ENCODE results near the gene KIDINS220. TPM values are rescaled to one million over a fixed set of nuclear protein-coding genes. Genes with fewer than 3 reads are reported as not detected.

Gene KIDINS220
- total RNA-seq, 1 experiment from 2014 or later, result 20.1 TPM

- no TSS peak for BruUV-seq (replicated peaks)
- Histone ChIP-seq H2AFZ (ENCODE audit: low read depth, low read length, poor library complexity, severe bottlenecking) (no peak overlapping the region), H4K20me1 (ENCODE audit: insufficient read depth) (no peaks in the 10 kb centered on the region), H3K27me3 (ENCODE audit: insufficient read depth, low read length) (no peaks in the 10 kb centered on the region), H3K27ac (ENCODE audit: low read depth, low read length) (no peak overlapping the region), H3K4me2 (ENCODE audit: low read length) (no peak overlapping the region), H3K9ac (ENCODE audit: low read length) (no peak overlapping the region), H3K9me3 (ENCODE audit: control insufficient read depth in 1 of 2, insufficient read depth in 1 of 2, low read depth in 1 of 2, low read length in 2 of 2) (no peaks in the 10 kb centered on the region), H3K4me3 (replicated peaks in 1 of 2; ENCODE audit: low read depth in 1 of 2, low read length in 2 of 2) (no peak overlapping the region), H3K36me3 (ENCODE audit: control insufficient read depth in 1 of 2, insufficient read depth in 2 of 2, low read length in 2 of 2) (peaks cover 0 to 3% of the 10 kb centered on the region in 2 experiments; a peak in 2 of 4 replicates), H3K79me2 (ENCODE audit: insufficient read depth, low read length) (no peaks in the 10 kb centered on the region), H3K9me2 (ENCODE audit: insufficient read depth) (no peaks in the 10 kb centered on the region), H3K4me1 (ENCODE audit: control insufficient read depth in 1 of 2, insufficient read depth in 2 of 2, low read length in 2 of 2) (no peaks in the 10 kb centered on the region)
- ChIA-PET RAD21 (ENCODE audit: low non-redundant PET in 1 of 2, low total read pairs in 2 of 2, uncharacterized antibody in 2 of 2, unreplicated experiment in 2 of 2) (no interaction called here), POLR2A (no interaction called here), CTCF (no interaction called here)
- TF ChIP-seq CTCF (IDR thresholded peaks at IDR 0.05 in 2 of 3, conservative IDR thresholded peaks at IDR 0.05 in 1 of 3; ENCODE audit: borderline replicate concordance in 1 of 3, insufficient read depth in 1 of 3, low read depth in 2 of 3, low read length in 2 of 3) (no peak), YY1 (IDR thresholded peaks at IDR 0.05; ENCODE audit: extremely low read depth, insufficient replicate concordance, low read depth, low read length) (no peak), EZH2phosphoT487 (IDR thresholded peaks at IDR 0.05; ENCODE audit: borderline replicate concordance) (no peak)
- TF ChIP-seq, protein P1, sequence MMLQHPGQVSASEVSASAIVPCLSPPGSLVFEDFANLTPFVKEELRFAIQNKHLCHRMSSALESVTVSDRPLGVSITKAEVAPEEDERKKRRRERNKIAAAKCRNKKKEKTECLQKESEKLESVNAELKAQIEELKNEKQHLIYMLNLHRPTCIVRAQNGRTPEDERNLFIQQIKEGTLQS (IDR thresholded peaks at IDR 0.05), result no peak
- no peak for DNase-seq (ENCODE audit: low read depth, low spot score)
- no peak for ATAC-seq
- intact Hi-C loops (cut with micrococcal nuclease), result no loop called here
These were observed 109.0 kb downstream of the KIDINS220 start for GRCh38 chr2:8728305-8729015.

DNA sequence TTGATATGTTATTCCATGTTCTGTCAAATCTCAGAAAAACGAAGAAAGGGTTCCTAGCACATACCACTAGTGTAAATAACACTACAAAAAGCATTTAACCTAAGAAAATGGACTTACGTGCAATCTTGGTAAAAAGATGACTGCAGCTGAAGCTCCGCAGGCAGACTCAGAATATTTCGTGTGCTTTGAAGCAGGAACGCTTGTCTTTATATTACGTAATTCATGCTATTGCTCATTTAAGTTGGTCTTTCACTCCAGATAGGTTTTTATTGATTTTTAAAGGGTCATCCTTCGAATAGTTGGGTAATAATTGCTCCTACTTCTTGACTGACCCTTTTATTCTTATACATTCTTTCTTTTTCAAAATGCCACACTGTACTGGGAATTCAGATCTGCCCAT, 111.6 kb downstream of the KIDINS220 start:
- Histone ChIP-seq H3K4me2 (ENCODE audit: low read length) (no peak overlapping the region), H3K27me3 (ENCODE audit: insufficient read depth, low read length) (no peaks in the 10 kb centered on the region), H3K9me3 (ENCODE audit: control insufficient read depth in 1 of 2, insufficient read depth in 1 of 2, low read depth in 1 of 2, low read length in 2 of 2) (no peaks in the 10 kb centered on the region), H3K27ac (ENCODE audit: low read depth, low read length) (no peak overlapping the region), H3K4me3 (replicated peaks in 1 of 2; ENCODE audit: low read depth in 1 of 2, low read length in 2 of 2) (no peak overlapping the region), H4K20me1 (ENCODE audit: insufficient read depth) (no peaks in the 10 kb centered on the region), H3K4me1 (ENCODE audit: control insufficient read depth in 1 of 2, insufficient read depth in 2 of 2, low read length in 2 of 2) (no peaks in the 10 kb centered on the region), H3K9ac (ENCODE audit: low read length) (no peak overlapping the region), H3K9me2 (ENCODE audit: insufficient read depth) (no peaks in the 10 kb centered on the region), H2AFZ (ENCODE audit: low read depth, low read length, poor library complexity, severe bottlenecking) (no peak overlapping the region), H3K79me2 (ENCODE audit: insufficient read depth, low read length) (no peaks in the 10 kb centered on the region), H3K36me3 (ENCODE audit: control insufficient read depth in 1 of 2, insufficient read depth in 2 of 2, low read length in 2 of 2) (no peaks in the 10 kb centered on the region)
- intact Hi-C loops (cut with micrococcal nuclease), result no loop called here
- DNase-seq (ENCODE audit: low read depth, low spot score) (no peak), ATAC-seq (no peak)
- ChIA-PET POLR2A (no interaction called here), RAD21 (ENCODE audit: low non-redundant PET in 1 of 2, low total read pairs in 2 of 2, uncharacterized antibody in 2 of 2, unreplicated experiment in 2 of 2) (no interaction called here), CTCF (no interaction called here)
- BruUV-seq (replicated peaks), result no TSS peak
- TF ChIP-seq TCF7L2 (IDR thresholded peaks at IDR 0.05; ENCODE audit: borderline replicate concordance, extremely low read depth, insufficient read depth, insufficient read length) (no peak), YY1 (IDR thresholded peaks at IDR 0.05; ENCODE audit: extremely low read depth, insufficient replicate concordance, low read depth, low read length) (no peak), ZFX (IDR thresholded peaks at IDR 0.05) (no peak), ZBTB33 (IDR thresholded peaks at IDR 0.05; ENCODE audit: extremely low read depth, insufficient replicate concordance, low read length) (no peak), CBX3 (IDR thresholded peaks at IDR 0.05; ENCODE audit: low read depth) (no peak), ZNF274 (IDR thresholded peaks at IDR 0.05; ENCODE audit: low read depth, low read length) (no peak), SP1 (IDR thresholded peaks at IDR 0.05; ENCODE audit: low read depth) (no peak)
